SU-DHL-6 (cell line): ENCODE data around the gene ZNF776.
A peak's percentile ranks its signal among the peaks of the same experiment; 100 is the strongest.

ENCODE experiments used
- H2AFZ ChIP-seq: fragments of 200-600 bp; sonication (generic); 2 replicates; pipeline ENCODE4 v1.6.1; 2014; ENCODE audit warnings: low read depth, mild to moderate bottlenecking, moderate library complexity, mixed read lengths, antibody characterized with exemption, low read length; ENCODE audit not compliant: severe bottlenecking
- H3F3A ChIP-seq: fragments of 200-600 bp; shearing (Covaris generic); 2 replicates; pipeline ENCODE4 v1.6.0; 2016; ENCODE audit warnings: antibody characterized with exemption, mild to moderate bottlenecking; ENCODE audit not compliant: insufficient read depth
- H3K27ac ChIP-seq: fragments of 200-600 bp; sonication (generic); 2 replicates; pipeline ENCODE4 v1.5.1; 2016; ENCODE audit warnings: low read depth, mild to moderate bottlenecking, low read length, moderate library complexity, mixed read lengths
- H3K27me3 ChIP-seq: fragments of 200-600 bp; sonication (generic), shearing (Covaris generic); 2 replicates; pipeline ENCODE4 v1.6.0; 2014; ENCODE audit warnings: mild to moderate bottlenecking, low read length
- H3K36me3 ChIP-seq: fragments of 200-600 bp; sonication (generic); 2 replicates; pipeline ENCODE4 v1.6.1; 2014; ENCODE audit warnings: mild to moderate bottlenecking, low read length, mixed read lengths
- H3K4me2 ChIP-seq: fragments of 300-600, 200-600 bp; shearing (Covaris generic), sonication (generic); 2 replicates; pipeline ENCODE4 v1.6.0; 2014; ENCODE audit warnings: low read length, low read depth, mild to moderate bottlenecking; ENCODE audit not compliant: poor library complexity, severe bottlenecking
- H3K4me3 ChIP-seq: fragments of 200-600 bp; sonication (generic); 2 replicates; pipeline ENCODE4 v1.5.1; 2014; ENCODE audit warnings: antibody characterized with exemption, low read length, mild to moderate bottlenecking, mixed read lengths; ENCODE audit not compliant: insufficient read depth, poor library complexity, severe bottlenecking
- H3K79me2 ChIP-seq: fragments of 200-600 bp; sonication (generic); 2 replicates; pipeline ENCODE4 v1.6.1; 2014; ENCODE audit warnings: mild to moderate bottlenecking, low read length, moderate library complexity; ENCODE audit not compliant: insufficient read depth
- H3K9ac ChIP-seq: fragments of 200-600 bp; sonication (generic); 2 replicates; pipeline ENCODE4 v1.7.0; 2014; ENCODE audit warnings: mild to moderate bottlenecking, low read length
- H3K9me2 ChIP-seq: fragments of 200-600 bp; sonication (generic); replicated peaks from 2 replicates; pipeline ENCODE4 v1.6.1; 2014; ENCODE audit warnings: low read length; ENCODE audit not compliant: insufficient read depth
- H3K9me3 ChIP-seq: fragments of 200-600 bp; sonication (generic); 2 replicates; pipeline ENCODE4 v1.6.1; 2014; ENCODE audit warnings: low read length, mixed read lengths; ENCODE audit not compliant: insufficient read depth
- H4K20me1 ChIP-seq: fragments of 200-600 bp; sonication (generic); 2 replicates; pipeline ENCODE4 v1.6.1; 2014; ENCODE audit warnings: low read depth, mild to moderate bottlenecking, antibody characterized with exemption, low read length, moderate library complexity, mixed read lengths
- EZH2phosphoT487 ChIP-seq: fragments of 200-600 bp; sonication (generic), shearing (Covaris generic); conservative IDR thresholded peaks from 2 replicates; pipeline ENCODE4 v1.6.1; 2018; ENCODE audit warnings: mild to moderate bottlenecking, antibody characterized with exemption, low read length, moderate library complexity, mixed read lengths
- TF ChIP-seq, protein P1 (sequence below): fragments of 200-600 bp; sonication (generic); IDR thresholded peaks from one replicate; pipeline ENCODE4 v1.5.1; 2017; ENCODE audit warnings: antibody characterized with exemption, mild to moderate bottlenecking, low read length, moderate library complexity; ENCODE audit not compliant: insufficient read depth, poor library complexity, severe bottlenecking

ZNF776 gene

GRCh38 chr19:57746580-57747471, at the start of gene ZNF776:
Gene ZNF776, plus strand, starts transcription at chr19:57746815. Its CDS starts 244 bp downstream, at chr19:57747059.
- H3F3A ChIP-seq: no peaks in the 10 kb centered on the region
- TF ChIP-seq, protein P1, sequence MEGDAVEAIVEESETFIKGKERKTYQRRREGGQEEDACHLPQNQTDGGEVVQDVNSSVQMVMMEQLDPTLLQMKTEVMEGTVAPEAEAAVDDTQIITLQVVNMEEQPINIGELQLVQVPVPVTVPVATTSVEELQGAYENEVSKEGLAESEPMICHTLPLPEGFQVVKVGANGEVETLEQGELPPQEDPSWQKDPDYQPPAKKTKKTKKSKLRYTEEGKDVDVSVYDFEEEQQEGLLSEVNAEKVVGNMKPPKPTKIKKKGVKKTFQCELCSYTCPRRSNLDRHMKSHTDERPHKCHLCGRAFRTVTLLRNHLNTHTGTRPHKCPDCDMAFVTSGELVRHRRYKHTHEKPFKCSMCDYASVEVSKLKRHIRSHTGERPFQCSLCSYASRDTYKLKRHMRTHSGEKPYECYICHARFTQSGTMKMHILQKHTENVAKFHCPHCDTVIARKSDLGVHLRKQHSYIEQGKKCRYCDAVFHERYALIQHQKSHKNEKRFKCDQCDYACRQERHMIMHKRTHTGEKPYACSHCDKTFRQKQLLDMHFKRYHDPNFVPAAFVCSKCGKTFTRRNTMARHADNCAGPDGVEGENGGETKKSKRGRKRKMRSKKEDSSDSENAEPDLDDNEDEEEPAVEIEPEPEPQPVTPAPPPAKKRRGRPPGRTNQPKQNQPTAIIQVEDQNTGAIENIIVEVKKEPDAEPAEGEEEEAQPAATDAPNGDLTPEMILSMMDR: no peak
- no peak for TF ChIP-seq EZH2phosphoT487

GRCh38 chr19:57701625-57702024, 45.0 kb upstream of the ZNF776 start:
- no peaks in the 10 kb centered on the region for H4K20me1 ChIP-seq
- no peak overlapping the region for H3K4me2 ChIP-seq
- no peak overlapping the region for H3K4me3 ChIP-seq
- no peak overlapping the region for H2AFZ ChIP-seq
- no peaks in the 10 kb centered on the region for H3K9me2 ChIP-seq
- no peak overlapping the region for H3K9ac ChIP-seq
- no peak overlapping the region for H3K27ac ChIP-seq
- H3F3A ChIP-seq: no peaks in the 10 kb centered on the region
- peaks cover 7% of the 10 kb centered on the region; the same call in 1 of the 2 replicates for H3K9me3 ChIP-seq
- no peaks in the 10 kb centered on the region for H3K79me2 ChIP-seq
- no peaks in the 10 kb centered on the region for H3K36me3 ChIP-seq
- TF ChIP-seq EZH2phosphoT487: no peak
- TF ChIP-seq, protein P1: no peak
- H3K27me3 ChIP-seq: no peaks in the 10 kb centered on the region

More at GRCh38 chr19:57746580-57747471, at the start of gene ZNF776:
- peak within 1 kb of the TSS; percentile 30; the same call in 1 of the 2 replicates for H3K27ac ChIP-seq
- H3K27me3 ChIP-seq: no peaks in the 10 kb centered on the region
- H3K4me3 ChIP-seq: peak within 1 kb of the TSS; percentile 84
- peak within 1 kb of the TSS; percentile 89 for H3K9ac ChIP-seq
- H2AFZ ChIP-seq: peak within 1 kb of the TSS; percentile 96
- H3K79me2 ChIP-seq: peaks cover 38% of the 10 kb centered on the region
- no peaks in the 10 kb centered on the region for H3K9me2 ChIP-seq
- 0 out of 2 replicates have a peak, but pooled peaks cover 6% of the 10 kb centered on the region for H3K36me3 ChIP-seq
- no peaks in the 10 kb centered on the region for H4K20me1 ChIP-seq
- no peaks in the 10 kb centered on the region for H3K9me3 ChIP-seq
- peak within 1 kb of the TSS; percentile 76 for H3K4me2 ChIP-seq

DNA sequence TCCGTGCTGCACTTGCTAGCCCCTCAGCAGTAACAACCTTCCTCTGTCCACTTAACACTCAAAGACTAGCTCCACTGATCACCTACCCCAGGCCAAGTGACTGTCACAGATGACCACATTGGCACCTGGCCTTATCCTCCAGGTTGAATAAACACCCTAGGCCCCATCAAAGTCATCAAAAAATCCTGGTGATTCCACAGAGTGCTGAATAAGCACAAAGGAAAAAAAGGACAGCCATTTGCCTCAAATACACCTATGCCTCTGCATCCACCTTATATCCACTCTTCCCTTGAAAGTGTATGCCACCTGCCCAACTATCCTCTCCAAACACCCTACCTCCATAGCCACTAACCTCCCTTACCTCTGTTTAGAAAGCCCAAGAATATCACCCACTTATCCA, 40.3 kb upstream of the ZNF776 start:
- no peaks in the 10 kb centered on the region for H3K27me3 ChIP-seq
- H3K27ac ChIP-seq: no peak overlapping the region
- no peak overlapping the region for H3K4me2 ChIP-seq
- no peaks in the 10 kb centered on the region for H3K79me2 ChIP-seq
- peaks cover 3% of the 10 kb centered on the region; the same call in 1 of the 2 replicates for H3K9me3 ChIP-seq
- H3F3A ChIP-seq: no peaks in the 10 kb centered on the region
- no peak overlapping the region for H3K9ac ChIP-seq
- no peak overlapping the region for H2AFZ ChIP-seq
- H3K4me3 ChIP-seq: no peak overlapping the region
- H3K36me3 ChIP-seq: no peaks in the 10 kb centered on the region
- no peaks in the 10 kb centered on the region for H4K20me1 ChIP-seq
- TF ChIP-seq, protein P1: no peak
- TF ChIP-seq EZH2phosphoT487: no peak
- no peaks in the 10 kb centered on the region for H3K9me2 ChIP-seq
